Transverse colon (tissue), 4 donors: ENCODE results near the gene ICAM1. TPM values are rescaled to one million over a fixed set of nuclear protein-coding genes. Genes with fewer than 3 reads are reported as not detected.

Experiments used
- DNase-seq: peaks from one replicate; pipeline ENCODE4 v3.0.0-alpha.2; 2019
- H3K27ac ChIP-seq, 4 donors: fragments of 200-600 bp; sonication (generic); 2 replicates each; pipeline ENCODE4 v1.5.1; 2016 to 2018; ENCODE audit warnings: inconsistent platforms in 4 of 4
- H3K27me3 ChIP-seq: fragments of 200-600 bp; sonication (generic); 2 replicates; pipeline ENCODE4 v1.5.1; 2017; ENCODE audit warnings: inconsistent platforms
- H3K36me3 ChIP-seq, 4 donors: fragments of 200-600 bp; sonication (generic); 2 replicates each; pipeline ENCODE4 v1.5.1; 2017 to 2019; ENCODE audit warnings: inconsistent platforms in 4 of 4
- H3K4me1 ChIP-seq, 4 donors: fragments of 200-600 bp; sonication (generic); 2 replicates each; pipeline ENCODE4 v1.5.1; 2017 to 2020; ENCODE audit warnings: inconsistent platforms in 4 of 4
- H3K4me3 ChIP-seq, 4 donors: fragments of 200-600 bp; sonication (generic); 1 replicate in 1 of 4; 2 replicates in 3 of 4; pipeline versions ENCODE4 v1.5.1 to v1.6.1; 2017 to 2019; ENCODE audit warnings: inconsistent platforms in 4 of 4
- H3K9me3 ChIP-seq, 2 donors: fragments of 200-600 bp; sonication (generic); 2 replicates each; pipeline ENCODE4 v1.5.1; 2017 to 2019; ENCODE audit warnings: inconsistent platforms in 2 of 2
- EP300 ChIP-seq: sonication (generic); formaldehyde crosslinking; IDR thresholded peaks from one replicate; pipeline ENCODE4 v1.6.1; 2017; ENCODE audit warnings: antibody characterized with exemption, low read depth
- POLR2A ChIP-seq: fragments of 450-650 bp; IDR thresholded peaks from one replicate; pipeline ENCODE4 v1.6.1; 2016; ENCODE audit warnings: antibody characterized with exemption, mild to moderate bottlenecking, moderate library complexity
- POLR2AphosphoS5 ChIP-seq, 3 donors: sonication (generic); formaldehyde crosslinking; IDR thresholded peaks; one replicate each; pipeline ENCODE4 v1.6.1; 2016; ENCODE audit warnings: antibody characterized with exemption in 3 of 3
- WGBS, 2 donors: methylation state at CpG; one replicate each; pipeline ENCODE4 v1.1.5; 2018; ENCODE audit warnings: low coverage in 1 of 2; 5-methylcytosine and 5-hydroxymethylcytosine counted together
- in situ Hi-C, 4 donors: fragments of 200-750 bp; cut with MboI; loops; one replicate each; pipeline versions ENCODE4 v1.15.0 to v1.15.1; 2017; ENCODE audit warnings: low sequenced_read_pairs in 3 of 4, low pct_ligation_motif_present in 1 of 4, low pct_unique_long_range_greater_than_20kb in 1 of 4
- intact Hi-C: fragments of 100-400 bp; cut with DNase I; formaldehyde crosslinking; loops from one replicate; pipeline ENCODE4 v1.15.1; 2023; ENCODE audit warnings: low total_unique reads
- total RNA-seq, 4 donors: library from RNA; depleted of rRNA; stranded (reverse); fragments of >200 nt; gene quantifications; one replicate each; pipeline ENCODE4 v1.1.0, GENCODE V29; 2016
- TF ChIP-seq, protein P1 (sequence below), 5 experiments: fragments of 200-600 bp in 3 of 5; fragments of 450-650 bp in 2 of 5; sonication (generic) in 3 of 5; IDR thresholded peaks; 1 replicate in 2 of 5; 2 replicates in 3 of 5; pipeline ENCODE4 v1.5.1; 2016 to 2017; ENCODE audit warnings: antibody characterized with exemption in 5 of 5, inconsistent platforms in 3 of 5, mild to moderate bottlenecking in 2 of 5, moderate library complexity in 1 of 5

Gene ICAM1
- total RNA-seq, 4 donors from 2014 or later = 6.4 to 26.6 (median 7.7) TPM

DNA sequence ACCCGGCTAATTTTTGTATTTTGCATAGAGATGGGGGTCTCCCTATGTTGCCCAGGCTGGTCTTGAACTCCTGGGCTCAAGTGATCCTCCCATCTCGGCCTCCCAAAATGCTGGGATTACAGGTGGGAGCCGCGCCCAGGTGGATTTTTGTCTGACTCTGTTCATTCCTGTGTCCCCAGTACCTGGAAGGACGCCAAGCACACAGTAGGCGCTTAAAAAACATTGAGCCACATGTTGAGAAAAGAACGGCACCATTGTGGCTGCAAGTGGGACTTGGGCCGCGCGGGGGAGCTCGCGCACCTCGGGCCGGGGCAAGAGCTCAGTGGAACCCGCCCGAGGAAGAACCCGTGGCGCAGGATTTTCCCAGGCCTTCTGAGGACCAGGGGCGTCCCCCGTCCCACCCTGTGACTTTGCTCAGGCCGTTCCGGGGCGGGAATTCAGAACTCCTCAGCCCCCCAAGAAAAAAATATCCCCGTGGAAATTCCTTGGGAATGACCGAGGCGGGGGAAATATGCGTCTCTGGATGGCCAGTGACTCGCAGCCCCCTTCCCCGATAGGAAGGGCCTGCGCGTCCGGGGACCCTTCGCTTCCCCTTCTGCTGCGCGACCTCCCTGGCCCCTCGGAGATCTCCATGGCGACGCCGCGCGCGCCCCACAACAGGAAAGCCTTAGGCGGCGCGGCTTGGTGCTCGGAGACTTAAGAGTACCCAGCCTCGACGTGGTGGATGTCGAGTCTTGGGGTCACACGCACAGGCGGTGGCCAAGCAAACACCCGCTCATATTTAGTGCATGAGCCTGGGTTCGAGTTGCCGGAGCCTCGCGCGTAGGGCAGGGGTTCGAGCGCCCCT is 1.4 kb upstream of the ICAM1 start:
- H3K9me3 ChIP-seq = no peaks in the 10 kb centered on the region
- no peaks in the 10 kb centered on the region for H3K36me3 ChIP-seq
- TF ChIP-seq, protein P1, sequence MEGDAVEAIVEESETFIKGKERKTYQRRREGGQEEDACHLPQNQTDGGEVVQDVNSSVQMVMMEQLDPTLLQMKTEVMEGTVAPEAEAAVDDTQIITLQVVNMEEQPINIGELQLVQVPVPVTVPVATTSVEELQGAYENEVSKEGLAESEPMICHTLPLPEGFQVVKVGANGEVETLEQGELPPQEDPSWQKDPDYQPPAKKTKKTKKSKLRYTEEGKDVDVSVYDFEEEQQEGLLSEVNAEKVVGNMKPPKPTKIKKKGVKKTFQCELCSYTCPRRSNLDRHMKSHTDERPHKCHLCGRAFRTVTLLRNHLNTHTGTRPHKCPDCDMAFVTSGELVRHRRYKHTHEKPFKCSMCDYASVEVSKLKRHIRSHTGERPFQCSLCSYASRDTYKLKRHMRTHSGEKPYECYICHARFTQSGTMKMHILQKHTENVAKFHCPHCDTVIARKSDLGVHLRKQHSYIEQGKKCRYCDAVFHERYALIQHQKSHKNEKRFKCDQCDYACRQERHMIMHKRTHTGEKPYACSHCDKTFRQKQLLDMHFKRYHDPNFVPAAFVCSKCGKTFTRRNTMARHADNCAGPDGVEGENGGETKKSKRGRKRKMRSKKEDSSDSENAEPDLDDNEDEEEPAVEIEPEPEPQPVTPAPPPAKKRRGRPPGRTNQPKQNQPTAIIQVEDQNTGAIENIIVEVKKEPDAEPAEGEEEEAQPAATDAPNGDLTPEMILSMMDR (IDR thresholded peaks at IDR 0.05) = peak; percentile 92 to 97 (median 94)
- TF ChIP-seq POLR2AphosphoS5 (IDR thresholded peaks at IDR 0.05) = peak in 2 of 3 donors; percentile 14 to 15
- no peak for TF ChIP-seq POLR2A
- TF ChIP-seq EP300 = no peak
- H3K4me3 ChIP-seq = peak overlapping the region; percentile 25 to 45 (median 42)
- 1% methylated on average over 59 of the region's 59 CpGs; no CpG with 5 or more reads in 1 of the 2 donors for WGBS, 2 donors
- in situ Hi-C loops = loop anchor here in 3 of 4 donors (5.0 kb wide), 2 partner anchors 113 to 118 kb away; partner anchors contain the start of gene TYK2 (in 1 of the 3)
- H3K27me3 ChIP-seq = peaks cover 24% of the 10 kb centered on the region
- peak overlapping the region; percentile 74 to 86 (median 80) for H3K27ac ChIP-seq
- peaks cover 6 to 23% (median 17%) of the 10 kb centered on the region in 4 donors for H3K4me1 ChIP-seq
- peak; percentile 90 for DNase-seq
- intact Hi-C loops = loop anchor here (1.0 kb wide), 1 partner anchor 120 kb away; no protein-coding TSS in a partner anchor

DNA sequence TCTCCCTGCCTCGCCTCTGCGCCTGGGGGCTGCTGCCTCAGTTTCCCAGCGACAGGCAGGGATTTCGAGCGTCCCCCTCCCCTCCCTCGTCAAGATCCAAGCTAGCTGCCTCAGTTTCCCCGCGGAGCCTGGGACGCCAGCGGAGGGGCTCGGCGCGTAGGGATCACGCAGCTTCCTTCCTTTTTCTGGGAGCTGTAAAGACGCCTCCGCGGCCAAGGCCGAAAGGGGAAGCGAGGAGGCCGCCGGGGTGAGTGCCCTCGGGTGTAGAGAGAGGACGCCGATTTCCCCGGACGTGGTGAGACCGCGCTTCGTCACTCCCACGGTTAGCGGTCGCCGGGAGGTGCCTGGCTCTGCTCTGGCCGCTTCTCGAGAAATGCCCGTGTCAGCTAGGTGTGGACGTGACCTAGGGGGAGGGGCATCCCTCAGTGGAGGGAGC is 722 bp upstream of the ICAM1 start:
- Histone ChIP-seq H3K4me3 (peak overlapping the region; percentile 25 to 45 (median 42)), H3K27ac (peak overlapping the region; percentile 74 to 86 (median 80)), H3K4me1 (peaks cover 6 to 23% (median 17%) of the 10 kb centered on the region in 4 donors), H3K36me3 (no peaks in the 10 kb centered on the region), H3K27me3 (peaks cover 24% of the 10 kb centered on the region), H3K9me3 (no peaks in the 10 kb centered on the region)
- peak; percentile 82 for DNase-seq
- in situ Hi-C loops (no loop called here), intact Hi-C loops (no loop called here)
- TF ChIP-seq POLR2AphosphoS5 (IDR thresholded peaks at IDR 0.05) (peak in 1 of 3 donors; percentile 2), POLR2A (no peak)
- 5% methylated on average over 37 of the region's 37 CpGs; no CpG with 5 or more reads in 1 of the 2 donors for WGBS, 2 donors

DNA sequence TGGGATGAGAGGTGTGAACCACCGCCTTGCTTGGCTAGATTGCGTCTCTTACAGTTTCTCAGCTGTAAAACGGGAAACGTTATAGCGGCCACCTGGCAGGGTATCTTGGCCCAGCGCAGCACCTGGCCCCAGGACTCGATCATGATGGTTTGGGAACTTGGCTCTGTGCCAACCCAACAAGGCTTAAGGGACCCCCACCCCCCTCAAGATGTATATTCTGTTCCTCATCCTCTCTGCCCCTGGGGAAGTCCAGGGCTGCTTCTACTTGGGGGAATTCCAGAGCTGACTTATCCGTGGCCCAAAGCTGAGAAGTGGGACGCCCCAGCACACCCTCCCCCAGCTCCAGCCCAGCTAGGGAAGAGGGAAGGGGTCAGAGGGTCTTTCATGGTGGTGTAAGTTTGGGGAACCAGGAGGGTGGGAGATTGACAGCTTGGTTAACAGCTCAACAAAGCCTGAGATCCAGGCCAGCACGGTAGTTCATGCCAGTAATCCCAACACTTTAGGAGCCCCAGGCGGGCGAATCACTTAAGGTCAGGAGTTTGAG is 695 bp downstream of the ICAM1 start:
- Histone ChIP-seq H3K9me3 (no peaks in the 10 kb centered on the region), H3K4me1 (peaks cover 6 to 23% (median 17%) of the 10 kb centered on the region in 4 donors), H3K27me3 (peaks cover 24% of the 10 kb centered on the region), H3K36me3 (no peaks in the 10 kb centered on the region), H3K4me3 (peak overlapping the region in 3 of 4 donors; percentile 25 to 45 (median 42)), H3K27ac (peak overlapping the region; percentile 74 to 86 (median 80))
- TF ChIP-seq POLR2A (no peak), EP300 (no peak), POLR2AphosphoS5 (IDR thresholded peaks at IDR 0.05) (no peak)
- TF ChIP-seq, protein P1 (IDR thresholded peaks at IDR 0.05) = no peak
- intact Hi-C loops (no loop called here), in situ Hi-C loops (no loop called here)
- DNase-seq = peak; percentile 43
- WGBS, 2 donors = 28% methylated on average over 12 of the region's 12 CpGs; no CpG with 5 or more reads in 1 of the 2 donors

DNA sequence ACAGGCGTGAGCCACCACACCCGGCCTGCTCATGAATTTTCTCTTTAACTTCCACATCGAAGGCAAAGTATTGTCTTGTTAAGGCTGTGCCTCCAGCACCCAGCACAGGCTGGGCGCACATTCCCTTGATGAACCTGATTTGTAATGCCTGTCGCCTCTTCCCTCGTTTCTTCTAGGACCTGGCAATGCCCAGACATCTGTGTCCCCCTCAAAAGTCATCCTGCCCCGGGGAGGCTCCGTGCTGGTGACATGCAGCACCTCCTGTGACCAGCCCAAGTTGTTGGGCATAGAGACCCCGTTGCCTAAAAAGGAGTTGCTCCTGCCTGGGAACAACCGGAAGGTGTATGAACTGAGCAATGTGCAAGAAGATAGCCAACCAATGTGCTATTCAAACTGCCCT is 3.7 kb downstream of the ICAM1 start:
- no peak overlapping the region for H3K4me3 ChIP-seq
- no peaks in the 10 kb centered on the region for H3K36me3 ChIP-seq
- in situ Hi-C loops = no loop called here
- no peak for DNase-seq
- intact Hi-C loops = no loop called here
- TF ChIP-seq EP300 = no peak
- H3K27ac ChIP-seq = no peak overlapping the region
- WGBS, 2 donors = 86 to 90% methylated on average over 2 to 10 of the region's 10 CpGs
- peaks cover 23% of the 10 kb centered on the region for H3K27me3 ChIP-seq
- H3K4me1 ChIP-seq = peaks cover 6 to 22% (median 16%) of the 10 kb centered on the region in 4 donors
- H3K9me3 ChIP-seq = no peaks in the 10 kb centered on the region
